Duodenal mucosa (tissue), 2 donors: Measurements from ENCODE around the gene SLC38A10.

ENCODE experiments used
- H3K27ac ChIP-seq: one replicate; pipeline ENCODE4 v1.7.0; 2013; ENCODE audit warnings: low read depth, low read length
- H3K27me3 ChIP-seq, 2 donors: one replicate each; pipeline ENCODE4 v1.7.0; 2013; ENCODE audit warnings: low read length in 2 of 2, control low read depth in 1 of 2; ENCODE audit not compliant: insufficient read depth in 2 of 2, control insufficient read depth in 1 of 2
- H3K36me3 ChIP-seq, 2 donors: one replicate each; pipeline ENCODE4 v1.7.0; 2013; ENCODE audit warnings: low read length in 2 of 2, control low read depth in 1 of 2; ENCODE audit not compliant: insufficient read depth in 2 of 2, control insufficient read depth in 1 of 2
- H3K4me1 ChIP-seq, 2 donors: one replicate each; pipeline ENCODE4 v1.7.0; 2013; ENCODE audit warnings: low read length in 2 of 2, control low read depth in 1 of 2; ENCODE audit not compliant: insufficient read depth in 2 of 2, control insufficient read depth in 1 of 2
- H3K4me3 ChIP-seq, 2 donors: one replicate each; pipeline ENCODE4 v1.7.0; 2013; ENCODE audit warnings: low read length in 2 of 2, low read depth in 1 of 2
- H3K9ac ChIP-seq, 2 donors: one replicate each; pipeline ENCODE4 v1.7.0; 2013; ENCODE audit warnings: low read length in 2 of 2, low read depth in 1 of 2
- H3K9me3 ChIP-seq, 2 donors: one replicate each; pipeline ENCODE4 v1.7.0; 2013; ENCODE audit warnings: low read length in 2 of 2, control low read depth in 1 of 2; ENCODE audit not compliant: control insufficient read depth in 1 of 2

The SLC38A10 gene

GRCh38 chr17:81295031-81295675, at the start of gene SLC38A10:
TSS of gene SLC38A10 (minus strand) at chr17:81295307. CDS start at chr17:81294921, 386 bp downstream.
- H3K4me3 ChIP-seq, result peak within 1 kb of the TSS; percentile 80 to 85
- peak within 1 kb of the TSS; percentile 85 to 87 for H3K9ac ChIP-seq
- no peaks in the 10 kb centered on the region for H3K27me3 ChIP-seq
- H3K27ac ChIP-seq, result peak within 1 kb of the TSS; percentile 87
- H3K36me3 ChIP-seq, result peaks cover 3 to 8% of the 10 kb centered on the region in 2 donors
- H3K4me1 ChIP-seq, result peaks cover 14 to 32% of the 10 kb centered on the region in 2 donors
- no peaks in the 10 kb centered on the region for H3K9me3 ChIP-seq

- peak overlapping the region; percentile 93 for H3K27ac ChIP-seq
- H3K4me3 ChIP-seq, result peak overlapping the region; percentile 81 to 84
- no peaks in the 10 kb centered on the region for H3K36me3 ChIP-seq
- peaks cover 0 to 6% of the 10 kb centered on the region in 2 donors for H3K27me3 ChIP-seq
- H3K9me3 ChIP-seq, result no peaks in the 10 kb centered on the region
- H3K4me1 ChIP-seq, result peaks cover 31 to 37% of the 10 kb centered on the region in 2 donors
- H3K9ac ChIP-seq, result peak overlapping the region; percentile 86 to 96
These were observed 47.4 kb upstream of the SLC38A10 start for GRCh38 chr17:81342269-81343070.

GRCh38 chr17:81341516-81342268, 46.6 kb upstream of the SLC38A10 start:
- Histone ChIP-seq H3K9me3 (no peaks in the 10 kb centered on the region), H3K4me3 (peak overlapping the region; percentile 81 to 84), H3K9ac (peak overlapping the region; percentile 66 to 86), H3K27ac (peak overlapping the region; percentile 66), H3K36me3 (no peaks in the 10 kb centered on the region), H3K4me1 (peaks cover 33 to 41% of the 10 kb centered on the region in 2 donors), H3K27me3 (peaks cover 0 to 6% of the 10 kb centered on the region in 2 donors)

- Histone ChIP-seq H3K36me3 (no peaks in the 10 kb centered on the region), H3K9me3 (no peaks in the 10 kb centered on the region), H3K27me3 (peaks cover 0 to 6% of the 10 kb centered on the region in 2 donors), H3K4me1 (peaks cover 38% of the 10 kb centered on the region in 2 donors), H3K4me3 (peak overlapping the region; percentile 55 to 84), H3K27ac (peak overlapping the region; percentile 66), H3K9ac (peak overlapping the region; percentile 66 to 86)
These were observed 45.8 kb upstream of the SLC38A10 start for GRCh38 chr17:81340607-81341515.

GRCh38 chr17:81339534-81340296, 44.6 kb upstream of the SLC38A10 start:
- H3K4me3 ChIP-seq, result peak overlapping the region; percentile 10 to 36
- peak overlapping the region; percentile 55 for H3K27ac ChIP-seq
- peaks cover 45 to 47% of the 10 kb centered on the region in 2 donors for H3K4me1 ChIP-seq
- H3K36me3 ChIP-seq, result no peaks in the 10 kb centered on the region
- H3K9me3 ChIP-seq, result no peaks in the 10 kb centered on the region
- H3K9ac ChIP-seq, result peak overlapping the region; percentile 37 to 54
- H3K27me3 ChIP-seq, result peaks cover 5 to 6% of the 10 kb centered on the region in 2 donors

GRCh38 chr17:81339191-81339533, 44.1 kb upstream of the SLC38A10 start:
- Histone ChIP-seq H3K9ac (peak overlapping the region; percentile 37 to 54), H3K36me3 (no peaks in the 10 kb centered on the region), H3K4me3 (peak overlapping the region; percentile 10 to 36), H3K9me3 (no peaks in the 10 kb centered on the region), H3K4me1 (peaks cover 43 to 45% of the 10 kb centered on the region in 2 donors), H3K27ac (peak overlapping the region; percentile 55), H3K27me3 (peaks cover under 1 to 7% of the 10 kb centered on the region in 2 donors)

GRCh38 chr17:81338274-81339190, 43.4 kb upstream of the SLC38A10 start:
- Histone ChIP-seq H3K4me1 (peaks cover 41 to 45% of the 10 kb centered on the region in 2 donors), H3K9ac (peak overlapping the region in 1 of 2 donors; percentile 27), H3K27ac (peak overlapping the region; percentile 44)

GRCh38 chr17:81337476-81337879, 42.4 kb upstream of the SLC38A10 start:
- Histone ChIP-seq H3K27ac (no peak overlapping the region), H3K9ac (no peak overlapping the region), H3K9me3 (no peaks in the 10 kb centered on the region), H3K4me3 (no peak overlapping the region), H3K27me3 (peaks cover 0 to 7% of the 10 kb centered on the region in 2 donors), H3K4me1 (peaks cover 42 to 45% of the 10 kb centered on the region in 2 donors), H3K36me3 (no peaks in the 10 kb centered on the region)

More at GRCh38 chr17:81338274-81339190, 43.4 kb upstream of the SLC38A10 start:
- Histone ChIP-seq H3K4me3 (peak overlapping the region in 1 of 2 donors; percentile 10), H3K36me3 (no peaks in the 10 kb centered on the region), H3K9me3 (no peaks in the 10 kb centered on the region), H3K27me3 (peaks cover 0 to 7% of the 10 kb centered on the region in 2 donors)
